Keratinocyte (primary cell): ENCODE measurements around the gene VAMP1. TPM values are rescaled to one million over a fixed set of nuclear protein-coding genes. Genes with fewer than 3 reads are reported as not detected.

Source experiments
- DNase-seq: peaks from one replicate; pipeline ENCODE4 v3.0.0-alpha.2; 2011; ENCODE audit warnings: low read depth, missing footprints, low spot score
- FAIRE-seq: peaks from 2 replicates; lab custom pipeline; 2011; peaks lifted over from hg19 to GRCh38; lab: Jason Lieb, UNC
- H2AFZ ChIP-seq: 2 replicates; pipeline ENCODE4 v1.6.0; 2012; ENCODE audit warnings: low read length, control low read depth, inconsistent platforms; ENCODE audit not compliant: control insufficient read depth
- H3K27ac ChIP-seq: 2 replicates; pipeline ENCODE4 v1.5.1; 2011; ENCODE audit warnings: low read length; ENCODE audit not compliant: control insufficient read depth, insufficient read depth
- H3K27me3 ChIP-seq: 3 replicates; pipeline ENCODE4 v1.6.0; 2011; ENCODE audit warnings: low read length; ENCODE audit not compliant: control insufficient read depth, insufficient read depth; ENCODE audit errors: extremely low read depth
- H3K36me3 ChIP-seq, 2 experiments: 2 replicates in 1 of 2; 3 replicates in 1 of 2; pipeline ENCODE4 v1.5.1; 2011; ENCODE audit warnings: low read length in 2 of 2, mild to moderate bottlenecking in 1 of 2; ENCODE audit not compliant: control insufficient read depth in 2 of 2, insufficient read depth in 2 of 2; ENCODE audit errors: extremely low read depth in 1 of 2
- H3K4me1 ChIP-seq: 3 replicates; pipeline ENCODE4 v1.5.1; 2011; ENCODE audit warnings: low read length; ENCODE audit not compliant: control insufficient read depth, insufficient read depth; ENCODE audit errors: extremely low read depth
- H3K4me2 ChIP-seq: 3 replicates; pipeline ENCODE4 v1.6.0; 2011; ENCODE audit warnings: low read depth, low read length; ENCODE audit not compliant: control insufficient read depth, insufficient read depth; ENCODE audit errors: extremely low read depth
- H3K4me3 ChIP-seq, 3 experiments: fragments of 200-600 bp in 1 of 3; sonication (generic) in 1 of 3; 2 replicates in 2 of 3; 3 replicates in 1 of 3; pipeline ENCODE4 v1.5.1; 2011 to 2016; ENCODE audit warnings: low read length in 3 of 3, mild to moderate bottlenecking in 3 of 3, control low read depth in 2 of 3, inconsistent platforms in 1 of 3, low read depth in 1 of 3, mixed read lengths in 1 of 3, mixed run types in 1 of 3, moderate library complexity in 1 of 3; ENCODE audit not compliant: control insufficient read depth in 2 of 3, insufficient read depth in 2 of 3; ENCODE audit errors: extremely low read depth in 1 of 3
- H3K79me2 ChIP-seq: 2 replicates; pipeline ENCODE4 v1.6.0; 2012; ENCODE audit warnings: low read length; ENCODE audit not compliant: control insufficient read depth, insufficient read depth
- H3K9ac ChIP-seq: 3 replicates; pipeline ENCODE4 v1.6.0; 2011; ENCODE audit warnings: low read length; ENCODE audit not compliant: control insufficient read depth, insufficient read depth; ENCODE audit errors: extremely low read depth
- H3K9me1 ChIP-seq: 3 replicates; pipeline ENCODE4 v1.6.0; 2011; ENCODE audit warnings: low read length; ENCODE audit not compliant: control insufficient read depth, insufficient read depth; ENCODE audit errors: extremely low read depth
- H3K9me3 ChIP-seq: 2 replicates; pipeline ENCODE4 v1.5.1; 2012; ENCODE audit warnings: low read depth, low read length; ENCODE audit not compliant: control insufficient read depth
- H4K20me1 ChIP-seq: 3 replicates; pipeline ENCODE4 v1.6.0; 2011; ENCODE audit warnings: low read length; ENCODE audit not compliant: control insufficient read depth, insufficient read depth; ENCODE audit errors: extremely low read depth
- EZH2 ChIP-seq: IDR thresholded peaks from one replicate; pipeline ENCODE4 v1.6.1; 2012; ENCODE audit warnings: inconsistent platforms, mild to moderate bottlenecking, low read length, moderate library complexity
- dilution Hi-C: fragments of 300-500 bp; cut with MboI; formaldehyde crosslinking; loops from one replicate; pipeline ENCODE4 v1.7.0; 2020; ENCODE audit warnings: low sequenced_read_pairs; ENCODE audit not compliant: extremely low pct_ligation_motif_present
- polyA plus RNA-seq, 5 experiments: library from polyadenylated mRNA; depleted of rRNA in 3 of 5; stranded (reverse) in 3 of 5; stranded (forward) in 1 of 5; unstranded in 1 of 5; fragments of >200 nt; gene quantifications; 1 replicate in 1 of 5; 2 replicates in 3 of 5; 3 replicates in 1 of 5; pipeline versions ENCODE4 v1.2.1 to v1.2.3, GENCODE V29; 2011 to 2012; ENCODE audit warnings: missing spikeins in 2 of 5, low read depth in 1 of 5, low replicate concordance in 1 of 5
- TF ChIP-seq, protein P1 (sequence below), 3 experiments: IDR thresholded peaks in 1 of 3; conservative IDR thresholded peaks in 1 of 3; optimal IDR thresholded peaks in 1 of 3; 2 replicates in 2 of 3; 3 replicates in 1 of 3; pipeline versions ENCODE3 to v1.5.1; 2011; ENCODE audit warnings: low read length in 3 of 3, mild to moderate bottlenecking in 3 of 3, moderate library complexity in 2 of 3, control low read depth in 1 of 3, inconsistent platforms in 1 of 3; ENCODE audit not compliant: insufficient read depth in 2 of 3; ENCODE audit errors: extremely low read depth in 1 of 3

The VAMP1 gene
- polyA plus RNA-seq, 1 donor (not counting 4 experiments of a cell fraction or from before 2014, with no cell fraction given): 6.7 TPM

DNA sequence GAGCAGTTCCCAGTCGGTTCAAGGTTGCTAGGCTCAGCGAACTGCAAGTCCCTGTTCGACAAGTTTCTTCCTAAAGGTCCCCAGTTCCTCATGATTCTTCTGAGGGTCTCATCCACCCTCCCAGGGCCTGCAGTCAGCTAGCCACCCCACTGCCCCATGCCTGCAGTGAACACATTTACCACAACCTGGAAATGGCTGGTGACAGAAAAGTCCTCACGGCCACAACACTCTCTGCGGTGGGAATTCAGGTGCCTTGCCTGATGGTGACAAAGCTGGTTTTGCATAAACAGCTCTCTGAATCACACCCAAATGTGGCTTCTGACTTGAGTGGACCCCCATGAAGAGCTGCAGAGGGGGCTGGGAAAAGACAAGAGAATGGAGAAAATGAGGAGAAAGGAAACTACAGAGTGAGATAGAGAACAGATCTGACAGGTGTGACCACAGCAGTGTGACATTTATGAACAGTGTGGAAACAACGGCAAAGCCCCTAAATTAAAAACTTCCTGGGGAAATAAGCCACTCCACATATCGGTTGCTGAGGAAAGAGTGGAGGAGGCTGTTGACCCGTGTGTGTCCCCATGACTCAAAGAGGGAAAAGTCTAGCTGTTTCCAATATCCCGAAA, 27.0 kb downstream of the VAMP1 start:
- H3K4me3 ChIP-seq: no peak overlapping the region
- H3K79me2 ChIP-seq: no peaks in the 10 kb centered on the region
- TF ChIP-seq, protein P1, sequence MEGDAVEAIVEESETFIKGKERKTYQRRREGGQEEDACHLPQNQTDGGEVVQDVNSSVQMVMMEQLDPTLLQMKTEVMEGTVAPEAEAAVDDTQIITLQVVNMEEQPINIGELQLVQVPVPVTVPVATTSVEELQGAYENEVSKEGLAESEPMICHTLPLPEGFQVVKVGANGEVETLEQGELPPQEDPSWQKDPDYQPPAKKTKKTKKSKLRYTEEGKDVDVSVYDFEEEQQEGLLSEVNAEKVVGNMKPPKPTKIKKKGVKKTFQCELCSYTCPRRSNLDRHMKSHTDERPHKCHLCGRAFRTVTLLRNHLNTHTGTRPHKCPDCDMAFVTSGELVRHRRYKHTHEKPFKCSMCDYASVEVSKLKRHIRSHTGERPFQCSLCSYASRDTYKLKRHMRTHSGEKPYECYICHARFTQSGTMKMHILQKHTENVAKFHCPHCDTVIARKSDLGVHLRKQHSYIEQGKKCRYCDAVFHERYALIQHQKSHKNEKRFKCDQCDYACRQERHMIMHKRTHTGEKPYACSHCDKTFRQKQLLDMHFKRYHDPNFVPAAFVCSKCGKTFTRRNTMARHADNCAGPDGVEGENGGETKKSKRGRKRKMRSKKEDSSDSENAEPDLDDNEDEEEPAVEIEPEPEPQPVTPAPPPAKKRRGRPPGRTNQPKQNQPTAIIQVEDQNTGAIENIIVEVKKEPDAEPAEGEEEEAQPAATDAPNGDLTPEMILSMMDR (optimal IDR thresholded peaks at IDR 0.05 in 1 of 3, IDR thresholded peaks at IDR 0.05 in 1 of 3, conservative IDR thresholded peaks at IDR 0.05 in 1 of 3; ENCODE audit: extremely low read depth in 1 of 3, insufficient read depth in 2 of 3, low read length in 3 of 3): no peak
- no peak for TF ChIP-seq EZH2
- no peak overlapping the region for H2AFZ ChIP-seq
- no peak overlapping the region for H3K9ac ChIP-seq
- H3K27ac ChIP-seq: no peak overlapping the region
- dilution Hi-C loops: no loop called here
- no peaks in the 10 kb centered on the region for H3K9me1 ChIP-seq
- no peaks in the 10 kb centered on the region for H4K20me1 ChIP-seq
- no peaks in the 10 kb centered on the region for H3K9me3 ChIP-seq
- H3K27me3 ChIP-seq: no peaks in the 10 kb centered on the region
- DNase-seq: no peak
- no peaks in the 10 kb centered on the region for H3K4me1 ChIP-seq
- no peak for FAIRE-seq
- no peak overlapping the region for H3K4me2 ChIP-seq
- H3K36me3 ChIP-seq: no peaks in the 10 kb centered on the region

DNA sequence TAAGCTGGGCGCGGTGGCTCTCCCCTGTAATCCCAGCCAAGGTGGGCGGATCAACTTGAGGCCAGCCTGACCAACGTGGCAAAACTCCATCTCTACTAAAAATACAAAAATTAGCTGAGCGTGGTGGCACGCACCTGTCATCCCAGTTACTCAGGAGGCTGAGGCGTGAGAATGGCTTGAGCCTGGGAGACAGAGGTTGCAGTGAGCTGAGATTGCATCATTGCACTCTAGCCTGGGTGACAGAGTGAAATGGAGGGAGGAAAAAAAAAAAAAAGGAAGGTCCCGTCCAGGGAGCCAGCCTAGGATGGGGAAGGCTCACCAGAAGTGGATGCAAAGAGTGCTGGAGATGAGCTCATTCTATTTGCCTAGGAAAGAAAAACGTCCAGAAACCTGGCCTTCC, 27.6 kb downstream of the VAMP1 start:
- no peaks in the 10 kb centered on the region for H3K79me2 ChIP-seq
- no peak overlapping the region for H3K27ac ChIP-seq
- no peak overlapping the region for H3K4me3 ChIP-seq
- FAIRE-seq (no peak), DNase-seq (no peak)
- H2AFZ ChIP-seq: no peak overlapping the region
- H3K9ac ChIP-seq: no peak overlapping the region
- H3K9me1 ChIP-seq: no peaks in the 10 kb centered on the region
- no peaks in the 10 kb centered on the region for H4K20me1 ChIP-seq
- no peaks in the 10 kb centered on the region for H3K36me3 ChIP-seq
- H3K4me2 ChIP-seq: no peak overlapping the region
- no peaks in the 10 kb centered on the region for H3K27me3 ChIP-seq
- dilution Hi-C loops: no loop called here
- TF ChIP-seq EZH2: no peak
- TF ChIP-seq, protein P1 (optimal IDR thresholded peaks at IDR 0.05 in 1 of 3, IDR thresholded peaks at IDR 0.05 in 1 of 3, conservative IDR thresholded peaks at IDR 0.05 in 1 of 3; ENCODE audit: extremely low read depth in 1 of 3, insufficient read depth in 2 of 3, low read length in 3 of 3): no peak
- H3K4me1 ChIP-seq: no peaks in the 10 kb centered on the region
- H3K9me3 ChIP-seq: no peaks in the 10 kb centered on the region
